ENCODE measurements around the gene ZNRD2.

GRCh38 chr11:65549096-65549495, 21.2 kb upstream of the ZNRD2 start:
- TF ChIP-seq CTCF (IDR thresholded peaks at IDR 0.05 in 2 of 3, conservative IDR thresholded peaks at IDR 0.05 in 1 of 3; ENCODE audit: control insufficient read depth in 2 of 3, extremely low read depth in 1 of 3, insufficient read depth in 1 of 3, low read depth in 3 of 3, low read length in 3 of 3) (no peak), MXI1 (IDR thresholded peaks at IDR 0.05; ENCODE audit: low read depth, low read length) (no peak), YY1 (IDR thresholded peaks at IDR 0.05; ENCODE audit: low read depth, low read length) (no peak), EGR1 (IDR thresholded peaks at IDR 0.05; ENCODE audit: borderline replicate concordance in 1 of 2, low read depth in 2 of 2, low read length in 2 of 2) (no peak), HDGF (IDR thresholded peaks at IDR 0.05) (no peak), RAD21 (IDR thresholded peaks at IDR 0.05; ENCODE audit: insufficient read depth, low read depth, low read length) (no peak), ATF2 (IDR thresholded peaks at IDR 0.05; ENCODE audit: low read length) (no peak), FOS (IDR thresholded peaks at IDR 0.05; ENCODE audit: borderline replicate concordance, extremely low read depth, insufficient read length) (no peak), ZNF592 (IDR thresholded peaks at IDR 0.05) (no peak), E2F8 (IDR thresholded peaks at IDR 0.05; ENCODE audit: low read depth, partially characterized antibody) (no peak)
